ENCODE results near the gene FAM221A. TPM values are rescaled to one million over a fixed set of nuclear protein-coding genes. Genes with fewer than 3 reads are reported as not detected.

The FAM221A gene
- total and polyA plus RNA-seq, 9 donors = 3.4 to 17.2 (median 5.2) TPM

- no peaks in the 10 kb centered on the region for H3K4me1 ChIP-seq (ENCODE audit: insufficient read depth)
- no peak overlapping the region for H3K27ac ChIP-seq
- no peak overlapping the region for H3K4me3 ChIP-seq
- no peaks in the 10 kb centered on the region for H3K36me3 ChIP-seq
- intact Hi-C loops (cut with DNase I) = no loop called here
- TF ChIP-seq, protein P1, sequence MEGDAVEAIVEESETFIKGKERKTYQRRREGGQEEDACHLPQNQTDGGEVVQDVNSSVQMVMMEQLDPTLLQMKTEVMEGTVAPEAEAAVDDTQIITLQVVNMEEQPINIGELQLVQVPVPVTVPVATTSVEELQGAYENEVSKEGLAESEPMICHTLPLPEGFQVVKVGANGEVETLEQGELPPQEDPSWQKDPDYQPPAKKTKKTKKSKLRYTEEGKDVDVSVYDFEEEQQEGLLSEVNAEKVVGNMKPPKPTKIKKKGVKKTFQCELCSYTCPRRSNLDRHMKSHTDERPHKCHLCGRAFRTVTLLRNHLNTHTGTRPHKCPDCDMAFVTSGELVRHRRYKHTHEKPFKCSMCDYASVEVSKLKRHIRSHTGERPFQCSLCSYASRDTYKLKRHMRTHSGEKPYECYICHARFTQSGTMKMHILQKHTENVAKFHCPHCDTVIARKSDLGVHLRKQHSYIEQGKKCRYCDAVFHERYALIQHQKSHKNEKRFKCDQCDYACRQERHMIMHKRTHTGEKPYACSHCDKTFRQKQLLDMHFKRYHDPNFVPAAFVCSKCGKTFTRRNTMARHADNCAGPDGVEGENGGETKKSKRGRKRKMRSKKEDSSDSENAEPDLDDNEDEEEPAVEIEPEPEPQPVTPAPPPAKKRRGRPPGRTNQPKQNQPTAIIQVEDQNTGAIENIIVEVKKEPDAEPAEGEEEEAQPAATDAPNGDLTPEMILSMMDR (IDR thresholded peaks at IDR 0.05) = no peak
- TF ChIP-seq EP300 (IDR thresholded peaks at IDR 0.05) = no peak
- TF ChIP-seq POLR2A (IDR thresholded peaks at IDR 0.05) = no peak
- H3K9me3 ChIP-seq = no peaks in the 10 kb centered on the region
- no peaks in the 10 kb centered on the region for H3K27me3 ChIP-seq
- DNase-seq = no peak
- 71 to 72% (median 71%) methylated on average over 1 of the region's 1 CpG for WGBS, 3 donors
These were observed 66.6 kb downstream of the FAM221A start for GRCh38 chr7:23746629-23747028.

DNA sequence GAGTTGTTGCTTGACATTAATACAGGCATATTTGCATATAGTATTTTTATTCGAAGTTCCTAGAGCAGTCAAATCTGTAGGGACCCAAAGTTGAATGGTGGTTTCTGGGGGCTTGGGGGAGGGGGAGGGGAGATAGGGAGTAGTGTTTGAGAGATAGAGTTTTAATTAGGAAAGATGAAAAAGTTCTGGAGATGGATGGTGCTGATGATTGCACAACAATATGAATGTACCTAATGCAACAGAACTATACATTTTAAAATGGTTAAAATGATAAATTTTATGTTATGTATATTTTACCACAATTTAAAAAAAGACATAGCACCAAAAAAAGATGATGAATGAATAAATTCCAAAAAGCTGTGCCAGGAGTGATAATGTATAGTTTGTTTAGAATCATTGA is 71.9 kb downstream of the FAM221A start:
- intact Hi-C loops (cut with DNase I) = no loop called here
- Histone ChIP-seq H3K27me3 (no peaks in the 10 kb centered on the region), H3K27ac (no peak overlapping the region), H3K4me3 (no peak overlapping the region), H3K36me3 (no peaks in the 10 kb centered on the region), H3K9me3 (no peaks in the 10 kb centered on the region), H3K4me1 (ENCODE audit: insufficient read depth) (no peaks in the 10 kb centered on the region)
- 64 to 75% (median 70%) methylated on average over 1 of the region's 1 CpG for WGBS, 3 donors
- no peak for TF ChIP-seq POLR2A (IDR thresholded peaks at IDR 0.05)
- no peak for TF ChIP-seq EP300 (IDR thresholded peaks at IDR 0.05)
- DNase-seq = no peak

Small RNA genes within 50 kb of the gene (small RNA-seq; reads per million reads assigned to genes)
- not detected for gene AC006026.2

Other genes starting within 250 kb of the FAM221A start
- 1 to 10 TPM in 1 of 7 donors, under 1 TPM in 4, not detected in 2; 0.23 to 1.3 (median 0.50) TPM for gene IGF2BP3, start 209.7 kb upstream of the FAM221A start, total RNA-seq
- gene IGF2BP3, start 209.7 kb upstream of the FAM221A start, polyA plus RNA-seq = under 1 TPM; 0.20 to 0.40 TPM
- 10 to 100 TPM; 54.1 to 81.7 (median 71.9) TPM for gene TRA2A, start 148.2 kb upstream of the FAM221A start, total RNA-seq
- gene TRA2A, start 148.2 kb upstream of the FAM221A start, polyA plus RNA-seq = 10 to 100 TPM; 82.7 to 97.2 TPM
- gene CCDC126, start 82.8 kb upstream of the FAM221A start, total RNA-seq = 10 to 100 TPM; 10.1 to 18.2 (median 12.1) TPM
- 1 to 10 TPM; 7.1 to 7.3 TPM for gene CCDC126, start 82.8 kb upstream of the FAM221A start, polyA plus RNA-seq
- gene STK31, start 30.0 kb downstream of the FAM221A start, total RNA-seq = 10 to 100 TPM in 1 of 7 donors, 1 to 10 TPM in 1, under 1 TPM in 5; 0.47 to 10.1 (median 0.81) TPM
- under 1 TPM; 0.07 to 0.29 TPM for gene STK31, start 30.0 kb downstream of the FAM221A start, polyA plus RNA-seq

All from ovary (tissue), 9 donors.